HEK293 (cell line): ENCODE measurements around the gene ZNHIT2.

Source experiments
- ATF2 ChIP-seq: fragments of 450-650 bp; formaldehyde crosslinking; IDR thresholded peaks from 2 replicates; pipeline ENCODE4 v1.5.1; 2016; ENCODE audit warnings: missing biosample characterization, missing genetic modification characterization, low read depth
- CTCF ChIP-seq: fragments of 450-650 bp; formaldehyde crosslinking; IDR thresholded peaks from 2 replicates; pipeline ENCODE4 v1.5.1; 2016; ENCODE audit warnings: missing biosample characterization, missing genetic modification characterization
- SETDB1 ChIP-seq: IDR thresholded peaks from one replicate; pipeline ENCODE4 v1.6.1; 2017; ENCODE audit warnings: mild to moderate bottlenecking, low read length, moderate library complexity, mixed read lengths; ENCODE audit not compliant: insufficient read length
- YY1 ChIP-seq: fragments of 450-650 bp; formaldehyde crosslinking; IDR thresholded peaks from 2 replicates; pipeline ENCODE4 v1.5.1; 2018; ENCODE audit warnings: missing biosample characterization, missing genetic modification characterization
- YY2 ChIP-seq: fragments of 450-650 bp; formaldehyde crosslinking; IDR thresholded peaks from 2 replicates; pipeline ENCODE4 v1.5.1; 2016; ENCODE audit warnings: missing biosample characterization, missing genetic modification characterization
- ZBTB8A ChIP-seq: fragments of 450-650 bp; formaldehyde crosslinking; IDR thresholded peaks from 2 replicates; pipeline ENCODE4 v1.5.1; 2016; ENCODE audit warnings: missing biosample characterization, missing genetic modification characterization
- ZNF23 ChIP-seq: fragments of 450-650 bp; formaldehyde crosslinking; IDR thresholded peaks from 2 replicates; pipeline ENCODE4 v1.5.1; 2016; ENCODE audit warnings: missing biosample characterization, missing genetic modification characterization, borderline replicate concordance
- ZNF280C ChIP-seq: fragments of 450-650 bp; formaldehyde crosslinking; IDR thresholded peaks from 2 replicates; pipeline ENCODE4 v1.5.1; 2016; ENCODE audit warnings: missing biosample characterization, missing genetic modification characterization
- ZNF394 ChIP-seq: fragments of 450-650 bp; formaldehyde crosslinking; IDR thresholded peaks from 2 replicates; pipeline ENCODE4 v1.5.1; 2016; ENCODE audit warnings: missing biosample characterization, missing genetic modification characterization, mild to moderate bottlenecking, moderate library complexity, borderline replicate concordance
- ZNF501 ChIP-seq: fragments of 450-650 bp; formaldehyde crosslinking; IDR thresholded peaks from 2 replicates; pipeline ENCODE4 v1.5.1; 2016; ENCODE audit warnings: missing biosample characterization, missing genetic modification characterization
- ZNF555 ChIP-seq: fragments of 450-650 bp; formaldehyde crosslinking; conservative IDR thresholded peaks from 2 replicates; pipeline ENCODE4 v1.5.1; 2017; ENCODE audit warnings: missing biosample characterization, mild to moderate bottlenecking, missing genetic modification characterization, inconsistent platforms
- TF ChIP-seq, protein P1 (sequence below): fragments of 450-650 bp; formaldehyde crosslinking; conservative IDR thresholded peaks from 2 replicates; pipeline ENCODE4 v1.5.1; 2016; ENCODE audit warnings: low read depth, missing biosample characterization, missing genetic modification characterization
- TF ChIP-seq, protein P2 (sequence below): fragments of 450-650 bp; formaldehyde crosslinking; IDR thresholded peaks from 2 replicates; pipeline ENCODE4 v1.5.1; 2016; ENCODE audit warnings: missing biosample characterization, missing genetic modification characterization

DNA sequence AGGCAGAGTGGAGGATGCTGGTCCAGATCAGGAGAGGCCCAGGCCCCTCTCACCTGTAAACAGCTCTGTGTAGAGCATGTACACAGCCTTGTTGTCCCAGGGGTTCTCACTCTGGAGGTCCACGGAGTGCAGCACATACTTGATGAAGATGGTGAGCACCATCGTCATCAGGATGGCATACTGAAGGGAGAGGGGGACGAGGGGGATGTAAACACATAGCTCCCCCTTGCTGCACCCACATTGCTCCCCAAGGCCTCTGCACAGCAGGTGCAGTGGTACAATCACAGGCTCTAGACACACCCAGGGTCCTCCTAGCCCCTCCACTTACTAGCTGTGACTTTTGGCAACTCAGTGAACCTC, 13.9 kb upstream of the ZNHIT2 start:
- TF ChIP-seq CTCF (tag by site-specific recombination) (no peak), YY1 (no peak), ZBTB8A (tag by site-specific recombination) (no peak), ZNF501 (tag by site-specific recombination) (no peak), SETDB1 (no peak), ZNF394 (tag by site-specific recombination) (no peak), ZNF280C (tag by site-specific recombination) (no peak), YY2 (no peak), ATF2 (tag by site-specific recombination) (no peak), ZNF23 (tag by site-specific recombination) (no peak), ZNF555 (tag by site-specific recombination) (no peak)
- TF ChIP-seq, protein P1, sequence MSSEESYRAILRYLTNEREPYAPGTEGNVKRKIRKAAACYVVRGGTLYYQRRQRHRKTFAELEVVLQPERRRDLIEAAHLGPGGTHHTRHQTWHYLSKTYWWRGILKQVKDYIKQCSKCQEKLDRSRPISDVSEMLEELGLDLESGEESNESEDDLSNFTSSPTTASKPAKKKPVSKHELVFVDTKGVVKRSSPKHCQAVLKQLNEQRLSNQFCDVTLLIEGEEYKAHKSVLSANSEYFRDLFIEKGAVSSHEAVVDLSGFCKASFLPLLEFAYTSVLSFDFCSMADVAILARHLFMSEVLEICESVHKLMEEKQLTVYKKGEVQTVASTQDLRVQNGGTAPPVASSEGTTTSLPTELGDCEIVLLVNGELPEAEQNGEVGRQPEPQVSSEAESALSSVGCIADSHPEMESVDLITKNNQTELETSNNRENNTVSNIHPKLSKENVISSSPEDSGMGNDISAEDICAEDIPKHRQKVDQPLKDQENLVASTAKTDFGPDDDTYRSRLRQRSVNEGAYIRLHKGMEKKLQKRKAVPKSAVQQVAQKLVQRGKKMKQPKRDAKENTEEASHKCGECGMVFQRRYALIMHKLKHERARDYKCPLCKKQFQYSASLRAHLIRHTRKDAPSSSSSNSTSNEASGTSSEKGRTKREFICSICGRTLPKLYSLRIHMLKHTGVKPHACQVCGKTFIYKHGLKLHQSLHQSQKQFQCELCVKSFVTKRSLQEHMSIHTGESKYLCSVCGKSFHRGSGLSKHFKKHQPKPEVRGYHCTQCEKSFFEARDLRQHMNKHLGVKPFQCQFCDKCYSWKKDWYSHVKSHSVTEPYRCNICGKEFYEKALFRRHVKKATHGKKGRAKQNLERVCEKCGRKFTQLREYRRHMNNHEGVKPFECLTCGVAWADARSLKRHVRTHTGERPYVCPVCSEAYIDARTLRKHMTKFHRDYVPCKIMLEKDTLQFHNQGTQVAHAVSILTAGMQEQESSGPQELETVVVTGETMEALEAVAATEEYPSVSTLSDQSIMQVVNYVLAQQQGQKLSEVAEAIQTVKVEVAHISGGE, result no peak
- TF ChIP-seq, protein P2, sequence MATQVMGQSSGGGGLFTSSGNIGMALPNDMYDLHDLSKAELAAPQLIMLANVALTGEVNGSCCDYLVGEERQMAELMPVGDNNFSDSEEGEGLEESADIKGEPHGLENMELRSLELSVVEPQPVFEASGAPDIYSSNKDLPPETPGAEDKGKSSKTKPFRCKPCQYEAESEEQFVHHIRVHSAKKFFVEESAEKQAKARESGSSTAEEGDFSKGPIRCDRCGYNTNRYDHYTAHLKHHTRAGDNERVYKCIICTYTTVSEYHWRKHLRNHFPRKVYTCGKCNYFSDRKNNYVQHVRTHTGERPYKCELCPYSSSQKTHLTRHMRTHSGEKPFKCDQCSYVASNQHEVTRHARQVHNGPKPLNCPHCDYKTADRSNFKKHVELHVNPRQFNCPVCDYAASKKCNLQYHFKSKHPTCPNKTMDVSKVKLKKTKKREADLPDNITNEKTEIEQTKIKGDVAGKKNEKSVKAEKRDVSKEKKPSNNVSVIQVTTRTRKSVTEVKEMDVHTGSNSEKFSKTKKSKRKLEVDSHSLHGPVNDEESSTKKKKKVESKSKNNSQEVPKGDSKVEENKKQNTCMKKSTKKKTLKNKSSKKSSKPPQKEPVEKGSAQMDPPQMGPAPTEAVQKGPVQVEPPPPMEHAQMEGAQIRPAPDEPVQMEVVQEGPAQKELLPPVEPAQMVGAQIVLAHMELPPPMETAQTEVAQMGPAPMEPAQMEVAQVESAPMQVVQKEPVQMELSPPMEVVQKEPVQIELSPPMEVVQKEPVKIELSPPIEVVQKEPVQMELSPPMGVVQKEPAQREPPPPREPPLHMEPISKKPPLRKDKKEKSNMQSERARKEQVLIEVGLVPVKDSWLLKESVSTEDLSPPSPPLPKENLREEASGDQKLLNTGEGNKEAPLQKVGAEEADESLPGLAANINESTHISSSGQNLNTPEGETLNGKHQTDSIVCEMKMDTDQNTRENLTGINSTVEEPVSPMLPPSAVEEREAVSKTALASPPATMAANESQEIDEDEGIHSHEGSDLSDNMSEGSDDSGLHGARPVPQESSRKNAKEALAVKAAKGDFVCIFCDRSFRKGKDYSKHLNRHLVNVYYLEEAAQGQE (tag by site-specific recombination), result no peak
